GM12873 (cell line): ENCODE measurements around the gene TRAF4.

ENCODE experiments used
- TF ChIP-seq, protein P1 (sequence below): IDR thresholded peaks from 2 replicates; pipeline ENCODE4 v1.5.1; 2012; ENCODE audit warnings: low read depth, mild to moderate bottlenecking, moderate library complexity, low read length, control low read depth; ENCODE audit not compliant: insufficient read depth; ENCODE audit errors: missing control alignments

Gene TRAF4

DNA sequence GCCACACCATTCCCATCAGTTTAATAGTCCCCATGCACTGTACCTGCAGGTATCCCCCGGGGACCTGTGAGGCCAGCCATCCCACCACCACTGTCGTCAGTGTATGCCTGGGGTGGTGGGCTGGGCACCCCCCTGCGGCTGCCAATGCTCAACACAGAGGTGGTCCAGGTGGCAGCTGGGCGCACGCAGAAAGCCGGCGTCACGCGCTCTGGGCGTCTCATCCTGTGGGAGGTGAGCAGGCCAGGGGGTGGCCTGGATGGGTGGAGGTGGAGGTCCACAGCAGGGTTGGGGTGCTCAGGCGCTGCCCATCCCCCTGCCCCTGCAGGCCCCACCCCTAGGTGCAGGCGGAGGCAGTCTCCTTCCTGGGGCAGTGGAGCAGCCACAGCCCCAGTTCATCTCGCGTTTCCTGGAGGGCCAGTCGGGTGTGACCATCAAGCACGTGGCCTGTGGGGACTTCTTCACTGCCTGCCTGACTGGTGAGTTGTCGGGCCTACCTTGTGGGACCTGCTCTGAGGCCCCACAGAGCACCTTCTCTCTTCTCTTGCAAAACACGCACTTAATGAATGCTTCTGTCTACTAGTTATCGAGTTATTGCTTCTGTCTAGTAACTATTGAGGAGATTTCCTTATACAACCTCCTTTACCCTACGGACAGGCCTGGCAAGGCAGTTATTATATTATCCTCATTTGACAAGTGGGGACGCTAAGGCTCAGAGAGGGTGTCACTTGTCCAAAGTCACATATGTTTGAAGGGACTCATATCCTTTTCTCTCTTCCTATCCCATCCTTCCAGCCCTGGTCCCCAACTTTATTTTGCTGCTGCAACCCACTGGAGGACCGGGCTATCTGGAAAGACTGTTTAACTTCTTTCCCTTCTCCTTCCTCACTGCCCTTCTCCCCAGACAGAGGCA lies 5.8 kb upstream of the TRAF4 start:
- TF ChIP-seq, protein P1, sequence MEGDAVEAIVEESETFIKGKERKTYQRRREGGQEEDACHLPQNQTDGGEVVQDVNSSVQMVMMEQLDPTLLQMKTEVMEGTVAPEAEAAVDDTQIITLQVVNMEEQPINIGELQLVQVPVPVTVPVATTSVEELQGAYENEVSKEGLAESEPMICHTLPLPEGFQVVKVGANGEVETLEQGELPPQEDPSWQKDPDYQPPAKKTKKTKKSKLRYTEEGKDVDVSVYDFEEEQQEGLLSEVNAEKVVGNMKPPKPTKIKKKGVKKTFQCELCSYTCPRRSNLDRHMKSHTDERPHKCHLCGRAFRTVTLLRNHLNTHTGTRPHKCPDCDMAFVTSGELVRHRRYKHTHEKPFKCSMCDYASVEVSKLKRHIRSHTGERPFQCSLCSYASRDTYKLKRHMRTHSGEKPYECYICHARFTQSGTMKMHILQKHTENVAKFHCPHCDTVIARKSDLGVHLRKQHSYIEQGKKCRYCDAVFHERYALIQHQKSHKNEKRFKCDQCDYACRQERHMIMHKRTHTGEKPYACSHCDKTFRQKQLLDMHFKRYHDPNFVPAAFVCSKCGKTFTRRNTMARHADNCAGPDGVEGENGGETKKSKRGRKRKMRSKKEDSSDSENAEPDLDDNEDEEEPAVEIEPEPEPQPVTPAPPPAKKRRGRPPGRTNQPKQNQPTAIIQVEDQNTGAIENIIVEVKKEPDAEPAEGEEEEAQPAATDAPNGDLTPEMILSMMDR: no peak

DNA sequence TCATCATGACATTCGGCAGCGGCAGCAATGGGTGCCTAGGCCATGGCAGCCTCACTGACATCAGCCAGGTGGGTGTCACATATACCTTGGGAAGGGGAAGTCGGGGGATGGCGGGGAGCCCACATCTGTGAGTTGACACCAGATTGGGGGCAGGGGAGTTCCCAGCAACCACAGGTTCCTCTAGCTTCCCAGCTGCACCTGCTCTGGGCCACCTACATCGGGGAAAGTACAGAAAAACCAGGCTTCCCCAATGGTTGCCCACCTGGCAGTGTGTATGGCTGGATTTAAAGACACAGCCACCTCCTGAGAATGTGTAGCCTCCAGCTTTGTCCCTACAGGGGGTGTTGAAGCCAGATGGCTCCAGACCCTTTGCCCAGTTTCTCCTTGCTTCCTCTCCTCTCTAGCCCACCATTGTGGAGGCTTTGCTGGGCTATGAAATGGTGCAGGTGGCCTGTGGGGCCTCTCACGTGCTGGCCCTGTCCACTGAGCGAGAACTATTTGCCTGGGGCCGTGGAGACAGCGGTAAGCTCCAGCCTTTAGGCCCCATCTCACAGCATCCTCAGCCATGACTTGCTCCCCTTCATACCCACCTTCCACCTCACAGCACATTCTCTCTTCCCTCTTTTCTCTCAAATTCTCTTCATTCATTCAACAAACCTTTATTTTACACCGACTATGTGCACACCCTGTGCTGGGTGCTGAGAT lies 5.0 kb upstream of the TRAF4 start:
- TF ChIP-seq, protein P1: no peak

DNA sequence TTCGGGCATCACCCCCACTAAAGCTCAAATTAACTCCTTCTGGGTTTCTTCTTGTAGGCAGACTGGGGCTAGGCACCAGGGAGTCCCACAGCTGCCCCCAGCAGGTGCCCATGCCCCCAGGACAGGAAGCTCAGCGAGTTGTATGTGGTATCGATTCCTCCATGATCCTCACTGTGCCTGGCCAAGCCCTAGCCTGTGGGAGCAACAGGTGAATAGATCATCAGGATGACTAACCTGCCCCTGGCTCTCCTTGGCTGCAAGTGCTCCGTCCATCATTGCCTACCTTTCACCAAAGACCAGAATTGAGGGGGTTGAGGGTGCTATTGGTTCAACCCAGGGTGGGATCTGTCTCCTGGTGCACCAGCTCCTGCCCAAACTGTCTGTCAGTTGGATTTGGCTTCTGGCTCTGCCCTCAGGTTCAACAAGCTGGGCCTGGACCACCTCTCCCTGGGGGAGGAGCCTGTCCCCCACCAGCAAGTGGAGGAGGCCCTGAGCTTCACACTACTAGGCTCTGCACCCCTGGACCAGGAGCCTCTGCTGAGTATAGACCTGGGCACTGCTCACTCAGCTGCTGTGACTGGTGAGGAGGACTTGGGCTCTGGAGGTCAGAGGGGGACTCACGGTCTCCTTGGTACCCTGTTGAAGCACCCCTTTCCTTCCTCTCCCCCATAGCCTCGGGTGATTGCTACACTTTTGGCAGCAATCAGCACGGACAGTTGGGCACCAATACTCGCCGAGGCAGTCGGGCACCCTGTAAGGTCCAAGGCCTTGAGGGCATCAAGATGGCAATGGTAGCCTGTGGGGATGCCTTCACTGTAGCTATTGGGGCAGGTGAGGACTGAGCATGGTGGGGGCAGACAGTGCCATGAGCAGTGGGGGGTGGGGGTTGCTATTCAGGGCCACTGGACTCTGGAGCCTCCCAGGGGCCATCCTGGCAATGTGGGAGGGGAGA lies 3.1 kb upstream of the TRAF4 start:
- TF ChIP-seq, protein P1: no peak

DNA sequence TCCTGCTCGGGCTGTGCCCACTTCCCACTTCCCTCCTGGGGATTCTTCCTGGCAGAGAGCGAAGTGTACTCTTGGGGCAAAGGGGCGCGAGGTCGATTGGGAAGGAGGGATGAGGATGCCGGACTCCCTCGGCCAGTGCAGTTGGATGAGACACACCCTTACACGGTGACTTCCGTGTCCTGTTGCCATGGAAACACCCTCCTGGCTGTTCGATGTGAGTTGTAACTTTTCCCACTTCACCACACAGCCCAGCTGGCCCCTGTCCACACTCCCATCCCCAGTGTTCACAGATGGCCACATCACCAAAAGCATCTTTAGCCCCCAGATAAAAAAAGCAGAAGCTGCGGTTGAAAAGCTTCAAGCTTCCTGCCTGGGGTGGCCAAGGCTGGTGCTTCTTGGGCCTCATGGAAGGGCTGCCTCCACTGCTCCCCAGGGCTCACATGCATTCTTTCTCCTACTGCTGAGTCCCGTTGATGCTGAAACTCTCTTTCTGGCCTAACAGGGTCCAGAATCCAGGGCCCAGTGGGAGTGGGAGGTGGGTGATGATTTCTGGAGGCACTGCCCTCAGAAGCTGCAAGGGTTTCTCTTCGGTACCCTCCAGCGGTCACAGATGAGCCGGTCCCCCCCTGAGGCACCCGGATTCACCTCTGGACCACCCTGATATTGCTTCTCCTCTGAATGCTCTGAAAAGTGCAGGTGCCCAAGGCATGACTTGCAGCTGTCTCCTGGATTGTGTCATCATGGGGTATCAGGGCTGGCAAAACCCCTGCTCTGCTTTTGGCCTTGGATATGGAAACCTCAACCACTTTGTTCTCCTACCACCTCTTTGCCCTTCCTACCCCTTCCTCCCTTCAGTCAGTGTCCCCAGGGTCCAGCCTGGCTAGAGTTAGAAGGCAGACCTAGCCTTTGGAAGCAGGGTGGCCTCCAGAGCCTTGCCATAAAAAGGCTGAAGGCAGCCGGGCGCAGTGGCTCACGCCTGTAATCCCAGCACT lies 2.2 kb upstream of the TRAF4 start:
- TF ChIP-seq, protein P1: no peak

DNA sequence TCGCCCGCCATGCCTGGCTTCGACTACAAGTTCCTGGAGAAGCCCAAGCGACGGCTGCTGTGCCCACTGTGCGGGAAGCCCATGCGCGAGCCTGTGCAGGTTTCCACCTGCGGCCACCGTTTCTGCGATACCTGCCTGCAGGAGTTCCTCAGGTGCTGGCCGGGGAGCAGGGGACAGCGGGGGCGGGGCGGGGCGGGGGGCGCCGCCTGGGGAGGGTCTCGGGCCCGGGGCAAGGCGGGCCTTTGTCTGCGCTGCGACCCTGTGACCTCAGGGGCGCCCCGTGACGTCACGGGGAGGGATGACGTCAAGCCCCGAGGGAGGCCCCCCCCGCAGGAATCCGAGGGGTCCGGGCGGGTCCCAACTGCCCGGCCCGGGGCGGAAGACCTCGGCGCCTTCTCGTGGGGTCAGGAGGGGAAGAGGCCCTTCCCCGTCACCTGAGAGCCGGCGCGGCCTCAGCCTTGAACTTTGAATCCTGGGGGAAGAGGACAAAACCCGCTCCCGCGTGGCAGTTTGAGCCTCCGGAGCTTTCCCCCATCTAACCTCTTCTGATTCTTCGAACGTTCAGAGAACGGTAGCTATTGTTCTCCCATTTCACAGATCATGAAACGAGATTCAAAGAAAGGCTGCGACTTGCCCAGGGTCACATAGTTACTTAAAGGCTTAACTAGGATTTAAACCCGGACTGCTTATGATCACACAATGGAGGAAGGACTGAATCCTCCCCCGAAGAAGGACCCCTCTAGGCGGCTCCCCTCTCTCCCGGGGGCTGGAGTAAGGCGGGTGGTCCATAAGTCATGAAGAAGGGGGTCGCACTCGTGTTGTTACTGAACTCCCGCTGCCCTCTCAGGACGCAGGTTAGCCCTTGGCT lies 527 bp downstream of the TRAF4 start:
- TF ChIP-seq, protein P1: no peak
